ENCODE data around the gene ATP11C.

DNA sequence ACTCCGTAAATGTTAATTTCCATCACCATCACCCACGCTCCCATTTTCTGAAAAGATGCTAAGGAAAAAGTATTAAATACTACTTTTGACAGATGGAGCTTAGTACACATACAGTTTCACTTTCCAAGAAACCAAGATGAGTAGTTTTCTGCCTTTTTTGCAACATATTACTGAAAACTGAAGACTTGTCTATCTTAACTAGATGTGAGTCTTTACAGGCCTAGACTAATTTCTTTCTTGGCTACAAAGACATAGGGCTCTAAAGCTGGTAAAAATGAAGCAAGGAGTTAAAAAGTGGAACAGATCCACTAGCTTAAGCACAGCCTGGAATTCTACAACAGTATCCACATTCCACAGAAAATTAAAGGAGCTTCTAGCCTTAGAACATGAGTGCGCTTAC is 68.2 kb downstream of the ATP11C start:
- TF ChIP-seq, protein P1, sequence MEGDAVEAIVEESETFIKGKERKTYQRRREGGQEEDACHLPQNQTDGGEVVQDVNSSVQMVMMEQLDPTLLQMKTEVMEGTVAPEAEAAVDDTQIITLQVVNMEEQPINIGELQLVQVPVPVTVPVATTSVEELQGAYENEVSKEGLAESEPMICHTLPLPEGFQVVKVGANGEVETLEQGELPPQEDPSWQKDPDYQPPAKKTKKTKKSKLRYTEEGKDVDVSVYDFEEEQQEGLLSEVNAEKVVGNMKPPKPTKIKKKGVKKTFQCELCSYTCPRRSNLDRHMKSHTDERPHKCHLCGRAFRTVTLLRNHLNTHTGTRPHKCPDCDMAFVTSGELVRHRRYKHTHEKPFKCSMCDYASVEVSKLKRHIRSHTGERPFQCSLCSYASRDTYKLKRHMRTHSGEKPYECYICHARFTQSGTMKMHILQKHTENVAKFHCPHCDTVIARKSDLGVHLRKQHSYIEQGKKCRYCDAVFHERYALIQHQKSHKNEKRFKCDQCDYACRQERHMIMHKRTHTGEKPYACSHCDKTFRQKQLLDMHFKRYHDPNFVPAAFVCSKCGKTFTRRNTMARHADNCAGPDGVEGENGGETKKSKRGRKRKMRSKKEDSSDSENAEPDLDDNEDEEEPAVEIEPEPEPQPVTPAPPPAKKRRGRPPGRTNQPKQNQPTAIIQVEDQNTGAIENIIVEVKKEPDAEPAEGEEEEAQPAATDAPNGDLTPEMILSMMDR (IDR thresholded peaks at IDR 0.05), result no peak
- TF ChIP-seq JUN (IDR thresholded peaks at IDR 0.05), result no peak
- no peak for TF ChIP-seq MYC (IDR thresholded peaks at IDR 0.05; ENCODE audit: borderline replicate concordance, low read length)
- TF ChIP-seq POLR2A (IDR thresholded peaks at IDR 0.05; ENCODE audit: low read length), result no peak
- no peak for TF ChIP-seq RFX5 (IDR thresholded peaks at IDR 0.05)
- TF ChIP-seq ESRRA (IDR thresholded peaks at IDR 0.05; ENCODE audit: borderline replicate concordance, low read length), result no peak
- no peak for TF ChIP-seq EP300 (IDR thresholded peaks at IDR 0.05)
- no peak for TF ChIP-seq EHF (CRISPR knock-in tag; IDR thresholded peaks at IDR 0.05)
